GM23338 (cell line): ENCODE measurements around the gene LEMD1. TPM values are rescaled to one million over a fixed set of nuclear protein-coding genes. Genes with fewer than 3 reads are reported as not detected.

Source experiments
- ATAC-seq: fragments of 200-7000 bp; cut with Tn5 transposase; 3 replicates; pipeline ENCODE4 v1.9.1; 2020
- DNase-seq: peaks from one replicate; pipeline ENCODE4 v3.0.0-alpha.2; 2015; ENCODE audit warnings: low spot score
- H2AFZ ChIP-seq: fragments of 200-600 bp; sonication (generic); 2 replicates; pipeline ENCODE4 v1.8.0; 2016; ENCODE audit warnings: antibody characterized with exemption, mild to moderate bottlenecking, moderate library complexity
- H3F3A ChIP-seq: fragments of 200-600 bp; sonication (generic); replicated peaks from 2 replicates; pipeline ENCODE4 v1.8.0; 2017; ENCODE audit warnings: antibody characterized with exemption, mixed run types, low read depth
- H3K27ac ChIP-seq: fragments of 200-600 bp; sonication (generic); 2 replicates; pipeline ENCODE4 v1.6.1; 2016; ENCODE audit warnings: low read depth
- H3K27me3 ChIP-seq: fragments of 200-600 bp; sonication (generic); 2 replicates; pipeline ENCODE4 v1.8.0; 2016; ENCODE audit warnings: mild to moderate bottlenecking, mixed run types, moderate library complexity; ENCODE audit not compliant: insufficient read depth
- H3K36me3 ChIP-seq: fragments of 200-600 bp; sonication (generic); 2 replicates; pipeline ENCODE4 v1.8.0; 2016; ENCODE audit warnings: mild to moderate bottlenecking; ENCODE audit not compliant: insufficient read depth
- H3K4me1 ChIP-seq: fragments of 200-600 bp; sonication (generic); 2 replicates; pipeline ENCODE4 v1.8.0; 2016; ENCODE audit warnings: mild to moderate bottlenecking, moderate library complexity; ENCODE audit not compliant: insufficient read depth
- H3K4me2 ChIP-seq: fragments of 200-600 bp; sonication (generic); 2 replicates; pipeline ENCODE4 v1.7.1; 2017; ENCODE audit warnings: mixed run types
- H3K4me3 ChIP-seq: fragments of 200-600 bp; sonication (generic); 2 replicates; pipeline ENCODE4 v1.6.1; 2016; ENCODE audit warnings: mixed run types
- H3K79me2 ChIP-seq: fragments of 200-600 bp; sonication (generic); replicated peaks from 2 replicates; pipeline ENCODE4 v1.8.0; 2017; ENCODE audit warnings: mild to moderate bottlenecking; ENCODE audit not compliant: insufficient read depth
- H3K9me2 ChIP-seq: fragments of 200-600 bp; sonication (generic); 2 replicates; pipeline ENCODE4 v1.8.0; 2017; ENCODE audit not compliant: insufficient read depth
- H4K20me1 ChIP-seq: fragments of 200-600 bp; sonication (generic); replicated peaks from 2 replicates; pipeline ENCODE4 v1.8.0; 2017; ENCODE audit warnings: mild to moderate bottlenecking; ENCODE audit not compliant: insufficient read depth
- H3K27ac Mint-ChIP-seq: 2 replicates; pipeline ENCODE4 v1.8.0; 2020; ENCODE audit warnings: inconsistent platforms, mild to moderate bottlenecking, moderate library complexity, mixed read lengths
- H3K27me3 Mint-ChIP-seq: 3 replicates; pipeline ENCODE4 v1.8.0; 2022; ENCODE audit warnings: low read depth, mild to moderate bottlenecking, moderate library complexity, mixed read lengths, inconsistent platforms; ENCODE audit not compliant: insufficient read depth, poor library complexity
- H3K36me3 Mint-ChIP-seq: 3 replicates; pipeline ENCODE4 v1.8.0; 2021; ENCODE audit warnings: low read depth, mild to moderate bottlenecking, inconsistent platforms, moderate library complexity, mixed read lengths
- H3K4me1 Mint-ChIP-seq: 3 replicates; pipeline ENCODE4 v1.8.0; 2020; ENCODE audit warnings: mild to moderate bottlenecking, inconsistent platforms, mixed read lengths
- H3K4me3 Mint-ChIP-seq: 3 replicates; pipeline ENCODE4 v1.8.0; 2021; ENCODE audit warnings: moderate library complexity, mild to moderate bottlenecking, inconsistent platforms, mixed read lengths
- H3K9me3 Mint-ChIP-seq: 3 replicates; pipeline ENCODE4 v1.8.0; 2020; ENCODE audit warnings: moderate library complexity, mild to moderate bottlenecking, inconsistent platforms, mixed read lengths
- CREB1 ChIP-seq: fragments of 250-450 bp; sonication (Bioruptor Pico); IDR thresholded peaks from 2 replicates; pipeline ENCODE4 v1.5.0; 2020; ENCODE audit warnings: low read depth, mild to moderate bottlenecking, moderate library complexity
- ETS1 ChIP-seq: IDR thresholded peaks from 2 replicates; pipeline ENCODE4 v1.6.1; 2016; ENCODE audit warnings: antibody characterized with exemption
- EZH2 ChIP-seq: fragments of 200-600 bp; sonication (generic); IDR thresholded peaks from one replicate; pipeline ENCODE4 v1.8.0; 2017; ENCODE audit warnings: antibody characterized with exemption, mild to moderate bottlenecking, low read depth; ENCODE audit not compliant: unreplicated experiment
- EZH2phosphoT487 ChIP-seq: fragments of 200-600 bp; sonication (generic); IDR thresholded peaks from one replicate; pipeline ENCODE4 v1.8.1; 2018; ENCODE audit warnings: antibody characterized with exemption; ENCODE audit not compliant: unreplicated experiment
- JUNB ChIP-seq: IDR thresholded peaks from one replicate; pipeline ENCODE4 v1.6.1; 2016; ENCODE audit warnings: antibody characterized with exemption; ENCODE audit not compliant: unreplicated experiment
- NANOG ChIP-seq: IDR thresholded peaks from 2 replicates; pipeline ENCODE4 v1.6.1; 2016; ENCODE audit warnings: antibody characterized with exemption, borderline replicate concordance
- POLR2AphosphoS5 ChIP-seq: IDR thresholded peaks from 2 replicates; pipeline ENCODE4 v1.6.1; 2016; ENCODE audit warnings: antibody characterized with exemption, low read depth
- STAT1 ChIP-seq: IDR thresholded peaks from one replicate; pipeline ENCODE4 v1.6.1; 2016; ENCODE audit warnings: antibody characterized with exemption; ENCODE audit not compliant: unreplicated experiment
- ZNF114 ChIP-seq: fragments of 250-450 bp; sonication (Bioruptor Pico); IDR thresholded peaks from 2 replicates; pipeline ENCODE4 v1.5.0; 2020; ENCODE audit warnings: mild to moderate bottlenecking, moderate library complexity
- ZNF331 ChIP-seq: fragments of 250-450 bp; sonication (Bioruptor Pico); IDR thresholded peaks from 2 replicates; pipeline ENCODE4 v1.5.0; 2020; ENCODE audit warnings: low read depth, mild to moderate bottlenecking, moderate library complexity
- polyA plus RNA-seq: library from polyadenylated mRNA; unstranded; fragments of >200 nt; fragmentation: Nextera tagmentation; extraction: Ambion mirVana; gene quantifications from 2 replicates; pipeline ENCODE4 v1.2.1, GENCODE V29; 2016
- total RNA-seq: library from RNA; depleted of rRNA; stranded (reverse); fragments of >200 nt; shearing (Covaris generic); gene quantifications from 2 replicates; pipeline ENCODE4 v1.2.3, GENCODE V29; 2014
- TF ChIP-seq, protein P1 (sequence below), 2 experiments: fragments of 200-600 bp in 1 of 2; sonication (generic) in 1 of 2; conservative IDR thresholded peaks; 2 replicates each; pipeline versions ENCODE4 v1.5.1 to v1.6.1; 2016 to 2017; ENCODE audit warnings: antibody characterized with exemption in 2 of 2, low read depth in 2 of 2, mild to moderate bottlenecking in 2 of 2, moderate library complexity in 1 of 2
- TF ChIP-seq, protein P2 (sequence below): IDR thresholded peaks from one replicate; pipeline ENCODE4 v1.6.1; 2018; ENCODE audit warnings: antibody characterized with exemption; ENCODE audit not compliant: unreplicated experiment

Gene LEMD1
- total and polyA plus RNA-seq, 2 experiments from 2014 or later: 4.7 to 10.7 TPM

DNA sequence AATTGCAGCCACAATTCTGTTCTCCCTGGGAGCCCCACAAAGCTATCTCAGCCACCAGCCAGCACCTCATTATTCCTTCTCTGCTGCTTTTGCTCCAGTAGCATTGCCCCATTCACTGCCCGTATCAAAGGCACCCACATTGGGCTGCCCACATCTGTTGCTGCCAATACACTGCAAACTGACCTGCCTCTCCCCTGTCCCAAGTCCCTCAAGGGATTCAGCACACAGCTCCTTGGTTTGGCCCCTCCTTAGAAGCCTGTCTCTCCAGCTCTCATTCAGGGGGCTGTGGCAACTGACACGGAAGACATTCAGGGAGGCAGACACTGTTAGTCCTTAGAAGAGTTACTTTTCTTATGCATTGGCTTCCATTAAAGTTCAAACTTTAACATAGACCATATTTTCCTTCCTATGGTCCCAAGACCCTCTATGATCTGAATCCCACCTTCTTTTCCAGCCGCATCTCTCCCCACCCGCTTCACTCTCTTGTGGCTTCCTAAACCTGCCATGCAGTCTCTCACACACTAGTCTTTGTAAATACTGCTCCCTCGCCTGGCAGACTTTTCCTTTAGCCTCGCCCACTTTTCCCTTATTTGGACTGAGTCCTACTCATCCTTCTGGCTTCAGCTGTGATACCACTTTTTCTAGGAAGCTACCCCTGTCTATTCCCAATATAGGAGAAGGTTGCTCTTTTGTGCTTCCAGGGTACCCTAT lies 45.9 kb downstream of the LEMD1 start:
- Histone ChIP-seq H3K27ac (0 out of 2 replicates have a peak overlapping the region, but pooled peaks have one; percentile 18), H4K20me1 (no peaks in the 10 kb centered on the region), H3K4me2 (peak overlapping the region; percentile 65), H2AFZ (peak overlapping the region; percentile 66), H3K4me1 (peaks cover 51% of the 10 kb centered on the region), H3F3A (no peaks in the 10 kb centered on the region; the same call in 1 of the 2 replicates), H3K4me3 (peak overlapping the region; percentile 27; the same call in 1 of the 2 replicates), H3K9me2 (no peaks in the 10 kb centered on the region), H3K79me2 (no peaks in the 10 kb centered on the region), H3K27me3 (no peaks in the 10 kb centered on the region), H3K36me3 (no peaks in the 10 kb centered on the region)
- peak; percentile 87 for DNase-seq
- no peaks in the 10 kb centered on the region for H3K36me3 Mint-ChIP-seq
- peak overlapping the region; percentile 38; the same call in 1 of the 2 replicates for H3K27ac Mint-ChIP-seq
- ATAC-seq: peak; percentile 93
- no peaks in the 10 kb centered on the region for H3K9me3 Mint-ChIP-seq
- peak overlapping the region; percentile 63 for H3K4me3 Mint-ChIP-seq
- TF ChIP-seq, protein P1, sequence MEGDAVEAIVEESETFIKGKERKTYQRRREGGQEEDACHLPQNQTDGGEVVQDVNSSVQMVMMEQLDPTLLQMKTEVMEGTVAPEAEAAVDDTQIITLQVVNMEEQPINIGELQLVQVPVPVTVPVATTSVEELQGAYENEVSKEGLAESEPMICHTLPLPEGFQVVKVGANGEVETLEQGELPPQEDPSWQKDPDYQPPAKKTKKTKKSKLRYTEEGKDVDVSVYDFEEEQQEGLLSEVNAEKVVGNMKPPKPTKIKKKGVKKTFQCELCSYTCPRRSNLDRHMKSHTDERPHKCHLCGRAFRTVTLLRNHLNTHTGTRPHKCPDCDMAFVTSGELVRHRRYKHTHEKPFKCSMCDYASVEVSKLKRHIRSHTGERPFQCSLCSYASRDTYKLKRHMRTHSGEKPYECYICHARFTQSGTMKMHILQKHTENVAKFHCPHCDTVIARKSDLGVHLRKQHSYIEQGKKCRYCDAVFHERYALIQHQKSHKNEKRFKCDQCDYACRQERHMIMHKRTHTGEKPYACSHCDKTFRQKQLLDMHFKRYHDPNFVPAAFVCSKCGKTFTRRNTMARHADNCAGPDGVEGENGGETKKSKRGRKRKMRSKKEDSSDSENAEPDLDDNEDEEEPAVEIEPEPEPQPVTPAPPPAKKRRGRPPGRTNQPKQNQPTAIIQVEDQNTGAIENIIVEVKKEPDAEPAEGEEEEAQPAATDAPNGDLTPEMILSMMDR (conservative IDR thresholded peaks at IDR 0.05; ENCODE audit: low read depth in 2 of 2): no peak; a peak in 1 of 4 replicates
- TF ChIP-seq EZH2phosphoT487 (no peak), CREB1 (CRISPR knock-in tag) (no peak), NANOG (no peak), POLR2AphosphoS5 (peak; percentile 24; the same call in 1 of the 2 replicates), ZNF114 (CRISPR knock-in tag) (no peak), STAT1 (no peak)
- peaks cover 43% of the 10 kb centered on the region for H3K4me1 Mint-ChIP-seq
- H3K27me3 Mint-ChIP-seq: peaks cover 9% of the 10 kb centered on the region

DNA sequence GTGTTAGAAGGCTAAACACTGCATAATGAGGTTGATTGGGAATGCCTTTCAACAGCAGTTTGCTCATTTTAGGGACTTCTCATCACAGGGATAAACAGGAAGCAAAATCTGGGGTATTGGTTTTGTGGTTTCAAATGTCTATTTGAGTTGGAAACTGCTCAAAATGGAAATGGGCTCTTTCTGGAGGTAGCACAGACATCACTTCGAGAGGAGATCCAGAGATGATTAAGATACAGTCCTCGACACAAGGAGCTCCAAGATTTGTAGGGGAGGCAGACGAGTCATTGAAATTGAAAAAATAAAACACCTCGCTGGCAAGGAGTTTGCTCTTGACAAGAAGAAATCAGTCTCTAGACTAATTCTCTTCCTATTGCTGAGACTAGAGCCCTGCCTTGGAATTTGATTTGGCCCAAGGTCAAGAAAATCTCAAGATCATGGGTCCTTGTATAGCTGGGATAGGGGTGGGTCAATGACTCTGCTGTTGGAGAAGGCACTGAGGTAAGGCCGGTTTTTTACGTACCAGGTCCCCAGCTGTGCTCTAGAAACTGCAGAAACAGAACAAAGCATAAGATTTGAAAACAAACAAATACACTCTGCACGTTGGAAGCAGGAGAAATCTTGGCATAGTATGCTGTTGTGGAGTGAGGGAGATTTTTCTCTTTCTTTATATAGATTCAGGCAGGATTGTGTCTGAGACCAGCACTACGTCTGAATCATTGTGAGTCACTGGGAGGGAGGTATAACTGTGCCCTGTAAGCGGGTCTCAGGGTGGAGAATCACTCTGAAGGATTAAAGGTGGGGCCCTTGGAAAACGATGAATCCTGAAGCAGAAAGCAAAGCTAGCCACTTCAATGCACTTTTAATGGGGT lies 47.4 kb downstream of the LEMD1 start:
- no peaks in the 10 kb centered on the region for H3K79me2 ChIP-seq
- no peak overlapping the region for H3K4me3 ChIP-seq
- H3F3A ChIP-seq: no peaks in the 10 kb centered on the region; the same call in 1 of the 2 replicates
- H2AFZ ChIP-seq: peak overlapping the region; percentile 64; the same call in 1 of the 2 replicates
- Mint-ChIP-seq H3K4me1 (peaks cover 45% of the 10 kb centered on the region), H3K27ac (no peak overlapping the region), H3K36me3 (no peaks in the 10 kb centered on the region), H3K9me3 (no peaks in the 10 kb centered on the region), H3K27me3 (peaks cover 9% of the 10 kb centered on the region), H3K4me3 (no peak overlapping the region)
- H3K36me3 ChIP-seq: no peaks in the 10 kb centered on the region
- DNase-seq (no peak), ATAC-seq (no peak)
- H3K9me2 ChIP-seq: no peaks in the 10 kb centered on the region
- H3K27me3 ChIP-seq: no peaks in the 10 kb centered on the region
- H4K20me1 ChIP-seq: no peaks in the 10 kb centered on the region
- H3K27ac ChIP-seq: no peak overlapping the region
- peaks cover 59% of the 10 kb centered on the region for H3K4me1 ChIP-seq
- H3K4me2 ChIP-seq: 0 out of 2 replicates have a peak overlapping the region, but pooled peaks have one; percentile 53
- TF ChIP-seq, protein P1 (conservative IDR thresholded peaks at IDR 0.05; ENCODE audit: low read depth in 2 of 2): no peak
- TF ChIP-seq EZH2: no peak
- no peak for TF ChIP-seq JUNB
- no peak for TF ChIP-seq EZH2phosphoT487
- no peak for TF ChIP-seq NANOG
- TF ChIP-seq, protein P2, sequence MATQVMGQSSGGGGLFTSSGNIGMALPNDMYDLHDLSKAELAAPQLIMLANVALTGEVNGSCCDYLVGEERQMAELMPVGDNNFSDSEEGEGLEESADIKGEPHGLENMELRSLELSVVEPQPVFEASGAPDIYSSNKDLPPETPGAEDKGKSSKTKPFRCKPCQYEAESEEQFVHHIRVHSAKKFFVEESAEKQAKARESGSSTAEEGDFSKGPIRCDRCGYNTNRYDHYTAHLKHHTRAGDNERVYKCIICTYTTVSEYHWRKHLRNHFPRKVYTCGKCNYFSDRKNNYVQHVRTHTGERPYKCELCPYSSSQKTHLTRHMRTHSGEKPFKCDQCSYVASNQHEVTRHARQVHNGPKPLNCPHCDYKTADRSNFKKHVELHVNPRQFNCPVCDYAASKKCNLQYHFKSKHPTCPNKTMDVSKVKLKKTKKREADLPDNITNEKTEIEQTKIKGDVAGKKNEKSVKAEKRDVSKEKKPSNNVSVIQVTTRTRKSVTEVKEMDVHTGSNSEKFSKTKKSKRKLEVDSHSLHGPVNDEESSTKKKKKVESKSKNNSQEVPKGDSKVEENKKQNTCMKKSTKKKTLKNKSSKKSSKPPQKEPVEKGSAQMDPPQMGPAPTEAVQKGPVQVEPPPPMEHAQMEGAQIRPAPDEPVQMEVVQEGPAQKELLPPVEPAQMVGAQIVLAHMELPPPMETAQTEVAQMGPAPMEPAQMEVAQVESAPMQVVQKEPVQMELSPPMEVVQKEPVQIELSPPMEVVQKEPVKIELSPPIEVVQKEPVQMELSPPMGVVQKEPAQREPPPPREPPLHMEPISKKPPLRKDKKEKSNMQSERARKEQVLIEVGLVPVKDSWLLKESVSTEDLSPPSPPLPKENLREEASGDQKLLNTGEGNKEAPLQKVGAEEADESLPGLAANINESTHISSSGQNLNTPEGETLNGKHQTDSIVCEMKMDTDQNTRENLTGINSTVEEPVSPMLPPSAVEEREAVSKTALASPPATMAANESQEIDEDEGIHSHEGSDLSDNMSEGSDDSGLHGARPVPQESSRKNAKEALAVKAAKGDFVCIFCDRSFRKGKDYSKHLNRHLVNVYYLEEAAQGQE: no peak
- no peak for TF ChIP-seq CREB1 (CRISPR knock-in tag)
- no peak for TF ChIP-seq ZNF331 (CRISPR knock-in tag)
- TF ChIP-seq ZNF114 (CRISPR knock-in tag): no peak
- TF ChIP-seq STAT1: no peak
- no peak for TF ChIP-seq ETS1
